ENCODE measurements around the gene RNU7-1. TPM values are rescaled to one million over a fixed set of nuclear protein-coding genes. Genes with fewer than 3 reads are reported as not detected.

Gene RNU7-1
- total and polyA plus RNA-seq, 9 of the 15 experiments (the other 6 are each of a cell fraction or from before 2014, with no cell fraction given) = not detected

DNA sequence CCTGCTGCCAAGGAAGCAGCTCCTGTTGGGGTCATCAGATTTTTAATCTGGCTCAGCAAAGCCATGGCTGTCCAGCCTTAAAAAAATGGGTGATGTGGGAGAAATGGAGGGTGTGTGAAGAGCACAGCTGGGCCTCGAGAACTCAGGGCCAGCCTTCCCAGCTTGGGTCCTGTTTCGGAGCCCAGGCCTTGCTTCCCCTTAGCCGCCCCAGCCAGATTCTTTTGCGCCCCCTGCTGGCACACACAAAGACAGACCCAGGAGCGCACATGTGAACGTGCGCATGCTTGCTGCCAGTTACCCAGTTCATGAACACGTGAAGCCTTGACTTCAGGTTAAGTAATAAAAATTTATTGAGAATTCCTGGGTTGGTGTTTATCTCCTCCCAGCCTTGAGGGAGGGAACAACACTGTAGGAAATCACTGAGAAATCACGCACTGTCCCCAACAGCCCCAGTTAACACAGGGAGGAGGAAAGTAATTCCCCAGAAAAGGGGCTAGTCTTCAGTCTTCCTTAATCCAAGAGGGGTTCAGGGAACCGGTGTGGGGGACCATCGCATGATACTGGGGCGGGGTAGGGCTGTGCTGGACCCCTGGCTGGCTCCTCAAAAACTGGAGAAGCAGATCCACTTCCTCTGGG, 21.5 kb downstream of the RNU7-1 start (continued):
- no peak for TF ChIP-seq ZNF785 (CRISPR knock-in tag; IDR thresholded peaks at IDR 0.05)
- no peak for TF ChIP-seq ZNF780A (CRISPR knock-in tag; IDR thresholded peaks at IDR 0.05)
- no peak for TF ChIP-seq NCOR1 (IDR thresholded peaks at IDR 0.05)
- TF ChIP-seq GATAD2B (IDR thresholded peaks at IDR 0.05; ENCODE audit: borderline replicate concordance) = no peak
- TF ChIP-seq, protein P1, sequence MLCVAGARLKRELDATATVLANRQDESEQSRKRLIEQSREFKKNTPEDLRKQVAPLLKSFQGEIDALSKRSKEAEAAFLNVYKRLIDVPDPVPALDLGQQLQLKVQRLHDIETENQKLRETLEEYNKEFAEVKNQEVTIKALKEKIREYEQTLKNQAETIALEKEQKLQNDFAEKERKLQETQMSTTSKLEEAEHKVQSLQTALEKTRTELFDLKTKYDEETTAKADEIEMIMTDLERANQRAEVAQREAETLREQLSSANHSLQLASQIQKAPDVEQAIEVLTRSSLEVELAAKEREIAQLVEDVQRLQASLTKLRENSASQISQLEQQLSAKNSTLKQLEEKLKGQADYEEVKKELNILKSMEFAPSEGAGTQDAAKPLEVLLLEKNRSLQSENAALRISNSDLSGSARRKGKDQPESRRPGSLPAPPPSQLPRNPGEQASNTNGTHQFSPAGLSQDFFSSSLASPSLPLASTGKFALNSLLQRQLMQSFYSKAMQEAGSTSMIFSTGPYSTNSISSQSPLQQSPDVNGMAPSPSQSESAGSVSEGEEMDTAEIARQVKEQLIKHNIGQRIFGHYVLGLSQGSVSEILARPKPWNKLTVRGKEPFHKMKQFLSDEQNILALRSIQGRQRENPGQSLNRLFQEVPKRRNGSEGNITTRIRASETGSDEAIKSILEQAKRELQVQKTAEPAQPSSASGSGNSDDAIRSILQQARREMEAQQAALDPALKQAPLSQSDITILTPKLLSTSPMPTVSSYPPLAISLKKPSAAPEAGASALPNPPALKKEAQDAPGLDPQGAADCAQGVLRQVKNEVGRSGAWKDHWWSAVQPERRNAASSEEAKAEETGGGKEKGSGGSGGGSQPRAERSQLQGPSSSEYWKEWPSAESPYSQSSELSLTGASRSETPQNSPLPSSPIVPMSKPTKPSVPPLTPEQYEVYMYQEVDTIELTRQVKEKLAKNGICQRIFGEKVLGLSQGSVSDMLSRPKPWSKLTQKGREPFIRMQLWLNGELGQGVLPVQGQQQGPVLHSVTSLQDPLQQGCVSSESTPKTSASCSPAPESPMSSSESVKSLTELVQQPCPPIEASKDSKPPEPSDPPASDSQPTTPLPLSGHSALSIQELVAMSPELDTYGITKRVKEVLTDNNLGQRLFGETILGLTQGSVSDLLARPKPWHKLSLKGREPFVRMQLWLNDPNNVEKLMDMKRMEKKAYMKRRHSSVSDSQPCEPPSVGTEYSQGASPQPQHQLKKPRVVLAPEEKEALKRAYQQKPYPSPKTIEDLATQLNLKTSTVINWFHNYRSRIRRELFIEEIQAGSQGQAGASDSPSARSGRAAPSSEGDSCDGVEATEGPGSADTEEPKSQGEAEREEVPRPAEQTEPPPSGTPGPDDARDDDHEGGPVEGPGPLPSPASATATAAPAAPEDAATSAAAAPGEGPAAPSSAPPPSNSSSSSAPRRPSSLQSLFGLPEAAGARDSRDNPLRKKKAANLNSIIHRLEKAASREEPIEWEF (CRISPR knock-in tag; IDR thresholded peaks at IDR 0.05) = no peak
- peak; percentile 9; the same call in 1 of the 2 replicates for TF ChIP-seq HCFC1 (IDR thresholded peaks at IDR 0.05; ENCODE audit: low read depth, low read length)
- TF ChIP-seq NUFIP1 (IDR thresholded peaks at IDR 0.05; ENCODE audit: partially characterized antibody) = no peak
- 0 out of 2 replicates have a peak, but pooled peaks have one; percentile 2 for TF ChIP-seq RNF2 (IDR thresholded peaks at IDR 0.05)
- no peak for TF ChIP-seq BRF2 (IDR thresholded peaks at IDR 0.05; ENCODE audit: borderline replicate concordance, insufficient read depth, insufficient read length)
- TF ChIP-seq SAP30 (IDR thresholded peaks at IDR 0.05; ENCODE audit: borderline replicate concordance, insufficient read depth, low read depth, low read length, poor library complexity, severe bottlenecking) = no peak
- no peak for TF ChIP-seq CTBP1 (IDR thresholded peaks at IDR 0.05; ENCODE audit: borderline replicate concordance)
- TF ChIP-seq HNRNPLL (IDR thresholded peaks at IDR 0.05; ENCODE audit: low read depth, low read length, poor library complexity, severe bottlenecking) = no peak
- TF ChIP-seq ELF1 (tag; IDR thresholded peaks at IDR 0.05) = no peak
- TF ChIP-seq ZFP30 (CRISPR knock-in tag; IDR thresholded peaks at IDR 0.05; ENCODE audit: borderline replicate concordance) = no peak
- TF ChIP-seq, protein P2, sequence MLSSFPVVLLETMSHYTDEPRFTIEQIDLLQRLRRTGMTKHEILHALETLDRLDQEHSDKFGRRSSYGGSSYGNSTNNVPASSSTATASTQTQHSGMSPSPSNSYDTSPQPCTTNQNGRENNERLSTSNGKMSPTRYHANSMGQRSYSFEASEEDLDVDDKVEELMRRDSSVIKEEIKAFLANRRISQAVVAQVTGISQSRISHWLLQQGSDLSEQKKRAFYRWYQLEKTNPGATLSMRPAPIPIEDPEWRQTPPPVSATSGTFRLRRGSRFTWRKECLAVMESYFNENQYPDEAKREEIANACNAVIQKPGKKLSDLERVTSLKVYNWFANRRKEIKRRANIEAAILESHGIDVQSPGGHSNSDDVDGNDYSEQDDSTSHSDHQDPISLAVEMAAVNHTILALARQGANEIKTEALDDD (IDR thresholded peaks at IDR 0.05) = no peak
- TF ChIP-seq FOXP4 (CRISPR knock-in tag; IDR thresholded peaks at IDR 0.05; ENCODE audit: borderline replicate concordance) = no peak
- TF ChIP-seq CHD2 (IDR thresholded peaks at IDR 0.05; ENCODE audit: low read depth, low read length) = no peak
- no peak for TF ChIP-seq NBN (IDR thresholded peaks at IDR 0.05; ENCODE audit: low read depth)
- no peak for TF ChIP-seq ZNF282 (CRISPR knock-in tag; IDR thresholded peaks at IDR 0.05)
- no peak for TF ChIP-seq ZNF445 (CRISPR knock-in tag; IDR thresholded peaks at IDR 0.05; ENCODE audit: low read depth)

Data from K562 (cell line).